GM19351 (cell line): Measurements from ENCODE around the gene CCDC137.

Experiments used
- ATAC-seq: cut with Tn5 transposase; IDR thresholded peaks from one replicate; pipeline ENCODE4 v1.9.1; 2021; ENCODE audit warnings: mild to moderate bottlenecking, moderate library complexity; ENCODE audit not compliant: unreplicated experiment

Gene CCDC137

DNA sequence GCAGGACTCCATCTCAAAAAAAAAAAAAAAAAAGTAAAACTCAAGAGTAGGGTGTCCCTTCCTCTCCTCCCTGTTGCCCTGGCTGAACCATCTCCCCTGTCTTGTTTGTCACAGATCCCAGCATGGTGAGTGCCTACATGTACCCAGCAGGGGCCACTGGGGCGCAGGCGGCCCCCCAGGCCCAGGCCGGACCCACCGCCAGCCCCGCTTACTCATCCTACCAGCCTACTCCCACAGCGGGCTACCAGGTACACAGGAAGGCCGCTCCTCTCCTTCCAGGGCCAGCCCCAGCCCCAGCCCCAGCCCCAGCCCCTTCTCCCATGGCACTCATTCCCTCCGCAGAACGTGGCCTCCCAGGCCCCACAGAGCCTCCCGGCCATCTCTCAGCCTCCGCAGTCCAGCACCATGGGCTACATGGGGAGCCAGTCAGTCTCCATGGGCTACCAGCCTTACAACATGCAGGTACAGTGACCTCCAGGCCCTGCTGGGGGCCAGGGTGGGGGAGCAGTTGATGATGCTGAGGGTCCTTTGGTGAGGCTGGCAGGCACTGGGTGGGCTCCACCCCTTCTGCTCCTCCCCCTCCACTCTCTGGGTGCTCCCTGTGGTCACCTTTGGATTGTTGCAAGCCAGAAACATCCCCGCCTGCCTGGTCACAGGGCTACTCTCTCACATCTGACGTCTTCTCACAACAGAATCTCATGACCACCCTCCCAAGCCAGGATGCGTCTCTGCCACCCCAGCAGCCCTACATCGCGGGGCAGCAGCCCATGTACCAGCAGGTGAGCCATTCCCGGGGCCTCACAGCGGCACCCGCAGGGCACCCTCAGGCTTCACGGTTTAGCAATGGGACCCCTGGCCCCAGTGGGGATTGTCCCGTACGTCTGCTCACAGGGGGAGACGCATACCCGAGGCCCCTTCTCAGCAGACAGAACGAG, 34.1 kb downstream of the CCDC137 start:
- no peak for ATAC-seq

DNA sequence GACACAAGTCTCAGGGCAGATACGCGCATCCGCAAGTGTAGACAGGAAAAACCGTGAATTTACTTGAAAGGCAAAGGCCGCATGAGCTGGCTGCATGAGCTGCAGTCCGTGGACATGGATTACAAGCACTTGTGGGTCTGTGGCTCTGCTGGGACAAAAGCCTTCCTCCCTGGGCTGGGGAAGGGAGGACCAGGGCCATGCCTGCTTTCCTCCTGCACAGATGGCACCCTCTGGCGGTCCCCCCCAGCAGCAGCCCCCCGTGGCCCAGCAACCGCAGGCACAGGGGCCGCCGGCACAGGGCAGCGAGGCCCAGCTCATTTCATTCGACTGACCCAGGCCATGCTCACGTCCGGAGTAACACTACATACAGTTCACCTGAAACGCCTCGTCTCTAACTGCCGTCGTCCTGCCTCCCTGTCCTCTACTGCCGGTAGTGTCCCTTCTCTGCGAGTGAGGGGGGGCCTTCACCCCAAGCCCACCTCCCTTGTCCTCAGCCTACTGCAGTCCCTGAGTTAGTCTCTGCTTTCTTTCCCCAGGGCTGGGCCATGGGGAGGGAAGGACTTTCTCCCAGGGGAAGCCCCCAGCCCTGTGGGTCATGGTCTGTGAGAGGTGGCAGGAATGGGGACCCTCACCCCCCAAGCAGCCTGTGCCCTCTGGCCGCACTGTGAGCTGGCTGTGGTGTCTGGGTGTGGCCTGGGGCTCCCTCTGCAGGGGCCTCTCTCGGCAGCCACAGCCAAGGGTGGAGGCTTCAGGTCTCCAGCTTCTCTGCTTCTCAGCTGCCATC, 34.9 kb downstream of the CCDC137 start:
- ATAC-seq, result no peak

DNA sequence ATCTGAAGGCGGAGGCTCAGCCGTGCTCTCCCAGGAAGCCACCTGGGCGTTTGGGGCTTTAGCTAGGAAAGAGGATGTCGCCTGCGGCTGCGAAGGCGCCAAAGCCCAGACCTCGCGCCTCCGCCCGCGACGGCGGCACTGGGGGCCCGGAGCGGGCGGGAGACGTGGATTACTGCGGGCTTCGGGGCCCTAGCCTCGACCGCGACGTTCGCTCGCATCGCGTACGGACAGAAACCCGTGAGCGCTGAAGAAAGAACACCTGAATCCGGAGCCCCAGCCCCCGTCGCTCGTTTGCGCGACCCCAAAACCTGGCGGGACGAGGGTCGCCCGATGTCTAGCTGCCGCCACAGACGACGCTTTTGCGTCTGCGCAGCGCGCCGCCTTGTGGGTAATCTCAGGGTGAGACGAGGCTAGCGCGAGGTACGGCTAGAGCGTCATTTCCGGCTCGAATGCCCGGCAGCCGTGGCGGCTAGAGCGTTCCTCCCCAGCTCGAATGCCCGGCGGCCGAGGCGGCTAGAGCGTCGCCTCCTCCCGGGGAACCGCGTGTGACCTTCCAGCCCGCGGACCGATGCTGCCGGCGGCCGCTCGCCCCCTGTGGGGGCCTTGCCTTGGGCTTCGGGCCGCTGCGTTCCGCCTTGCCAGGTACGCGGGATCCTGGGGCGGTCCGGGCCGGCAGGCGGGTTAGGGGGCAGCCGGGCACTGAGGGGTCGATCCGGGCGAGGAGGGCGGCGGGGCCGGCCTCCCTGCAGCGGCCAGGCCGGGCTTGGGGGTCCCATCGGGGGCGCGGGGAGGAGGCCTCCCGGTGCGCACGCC, 36.6 kb downstream of the CCDC137 start, which contains the start of gene MRPL12:
MRPL12 (plus strand) TSS at position 434 of the 813 bp plus-strand sequence; CDS start at position 569, 135 bp downstream.
- peak; percentile 83 for ATAC-seq

DNA sequence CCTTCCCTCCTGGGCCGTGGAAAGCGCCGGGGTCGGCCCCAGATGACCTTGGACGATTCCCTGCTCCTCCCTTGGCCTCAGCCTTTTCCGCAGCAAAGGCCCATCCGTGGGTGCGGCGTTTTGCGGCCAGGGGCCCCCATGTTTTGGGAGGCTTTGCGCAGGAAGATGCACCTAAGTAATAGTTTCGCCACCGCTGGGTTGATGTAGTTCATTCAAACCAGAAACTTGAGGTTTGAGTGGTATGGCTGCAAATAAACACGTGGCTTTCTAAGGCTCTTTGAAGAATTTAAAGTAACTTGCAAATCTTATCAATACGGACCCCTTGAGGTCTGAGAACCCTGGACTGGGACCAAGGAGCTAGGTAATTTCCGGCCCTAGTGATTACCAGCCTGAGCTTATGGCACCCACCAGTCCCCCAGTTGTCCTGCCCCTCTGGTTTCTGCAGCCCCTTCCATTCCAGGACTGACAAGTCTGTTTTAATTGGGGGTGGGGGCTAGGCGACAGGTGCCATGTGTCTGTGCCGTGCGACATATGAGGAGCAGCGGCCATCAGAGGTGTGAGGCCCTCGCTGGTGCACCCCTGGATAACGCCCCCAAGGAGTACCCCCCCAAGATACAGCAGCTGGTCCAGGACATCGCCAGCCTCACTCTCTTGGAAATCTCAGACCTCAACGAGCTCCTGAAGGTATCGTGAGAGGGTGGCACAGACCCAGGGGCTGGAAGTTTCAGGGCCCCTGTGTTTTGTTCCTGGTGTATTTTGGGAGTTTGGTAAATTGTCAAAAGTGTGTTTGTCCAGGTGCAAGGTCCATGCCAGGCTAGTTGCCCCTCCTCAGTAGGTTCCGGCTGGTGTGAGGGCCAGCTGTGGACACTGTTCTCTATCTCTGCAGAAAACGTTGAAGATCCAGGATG, 37.5 kb downstream of the CCDC137 start:
- no peak for ATAC-seq

DNA sequence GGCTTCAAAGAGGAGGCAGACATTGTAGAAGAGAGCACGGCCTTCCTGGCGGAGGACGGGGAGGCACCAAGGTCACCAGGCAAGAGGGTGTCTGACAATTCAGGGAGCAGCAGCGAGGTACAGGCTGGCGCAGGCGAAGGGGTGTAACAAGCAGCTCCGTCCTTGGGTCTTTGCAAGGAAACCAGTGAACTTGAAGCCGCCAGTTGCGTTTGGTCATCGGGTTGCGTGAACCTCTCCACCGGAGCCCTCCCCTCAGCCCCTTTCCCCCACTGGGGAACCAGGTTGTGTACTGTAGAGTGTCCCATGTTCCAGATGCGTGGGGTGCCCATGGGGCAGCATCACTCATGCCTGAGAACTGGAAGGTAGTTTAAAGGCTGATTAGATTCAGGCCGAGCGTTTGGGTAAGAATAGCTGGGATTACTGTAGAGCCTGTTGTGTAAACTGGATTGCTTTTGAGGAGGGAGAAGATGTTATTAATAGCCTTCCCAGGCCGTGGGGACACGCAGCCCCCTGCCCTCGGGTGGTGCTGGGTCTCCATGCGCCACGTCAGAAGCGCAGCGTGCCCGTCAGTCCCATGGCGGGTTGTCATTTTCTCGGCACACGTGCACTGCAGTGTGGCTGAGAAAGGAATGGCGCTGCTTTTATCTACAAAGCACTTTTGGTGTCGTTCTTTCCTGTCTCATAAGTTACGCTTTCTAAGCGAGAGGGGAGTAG, 39.1 kb downstream of the CCDC137 start:
- no peak for ATAC-seq

DNA sequence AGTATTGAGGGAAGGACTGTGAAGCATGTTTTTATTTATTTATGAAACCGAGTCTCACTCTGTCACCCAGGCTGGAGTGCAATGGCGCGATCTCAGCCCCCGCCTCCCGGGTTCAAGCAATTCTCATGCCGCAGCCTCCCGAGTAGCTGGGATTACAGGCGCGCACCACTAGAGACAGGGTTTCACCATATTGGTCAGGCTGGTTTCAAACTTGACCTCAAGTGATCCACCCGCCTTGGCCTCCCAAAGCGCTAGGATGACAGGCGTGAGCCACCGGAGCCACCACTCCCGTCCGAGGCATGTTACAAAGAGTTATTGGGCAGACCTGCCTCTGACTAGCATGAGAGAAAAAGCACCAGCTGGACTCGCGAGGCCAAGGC, 39.7 kb downstream of the CCDC137 start:
- no peak for ATAC-seq

DNA sequence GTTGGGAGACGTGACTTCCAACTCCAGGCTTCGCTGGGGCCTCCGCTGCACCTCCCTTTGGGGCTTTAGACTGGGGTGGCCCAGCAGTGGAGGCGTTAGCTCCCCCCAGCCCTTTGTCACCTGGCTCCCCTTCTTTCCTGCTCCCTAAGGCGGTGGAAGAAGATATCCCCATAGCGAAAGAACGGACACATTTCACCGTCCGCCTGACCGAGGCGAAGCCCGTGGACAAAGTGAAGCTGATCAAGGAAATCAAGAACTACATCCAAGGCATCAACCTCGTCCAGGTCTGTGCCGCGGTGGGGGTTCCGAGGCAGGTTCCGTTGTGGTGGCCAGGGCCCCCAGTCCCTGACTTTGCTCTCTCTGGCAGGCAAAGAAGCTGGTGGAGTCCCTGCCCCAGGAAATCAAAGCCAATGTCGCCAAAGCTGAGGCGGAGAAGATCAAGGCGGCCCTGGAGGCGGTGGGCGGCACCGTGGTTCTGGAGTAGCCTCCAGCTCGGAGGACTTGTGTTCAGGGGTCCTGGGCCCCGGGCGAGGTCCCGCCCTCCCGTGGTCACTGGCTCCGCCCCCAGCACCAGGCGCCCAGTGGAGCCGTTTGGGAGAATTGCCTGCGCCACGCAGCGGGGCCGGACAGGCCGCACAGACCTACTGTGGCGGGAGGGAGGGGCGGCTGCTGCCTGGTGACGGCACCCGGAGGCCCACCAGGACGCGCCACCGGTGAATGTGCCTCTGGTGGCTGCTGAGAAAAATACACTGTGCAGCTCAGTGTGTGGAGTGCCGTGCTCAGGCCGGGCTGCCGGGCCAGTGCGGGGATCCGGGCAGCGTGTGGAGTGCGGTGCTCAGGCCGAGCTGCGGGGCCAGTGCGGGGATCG, 40.5 kb downstream of the CCDC137 start:
- ATAC-seq, result no peak

DNA sequence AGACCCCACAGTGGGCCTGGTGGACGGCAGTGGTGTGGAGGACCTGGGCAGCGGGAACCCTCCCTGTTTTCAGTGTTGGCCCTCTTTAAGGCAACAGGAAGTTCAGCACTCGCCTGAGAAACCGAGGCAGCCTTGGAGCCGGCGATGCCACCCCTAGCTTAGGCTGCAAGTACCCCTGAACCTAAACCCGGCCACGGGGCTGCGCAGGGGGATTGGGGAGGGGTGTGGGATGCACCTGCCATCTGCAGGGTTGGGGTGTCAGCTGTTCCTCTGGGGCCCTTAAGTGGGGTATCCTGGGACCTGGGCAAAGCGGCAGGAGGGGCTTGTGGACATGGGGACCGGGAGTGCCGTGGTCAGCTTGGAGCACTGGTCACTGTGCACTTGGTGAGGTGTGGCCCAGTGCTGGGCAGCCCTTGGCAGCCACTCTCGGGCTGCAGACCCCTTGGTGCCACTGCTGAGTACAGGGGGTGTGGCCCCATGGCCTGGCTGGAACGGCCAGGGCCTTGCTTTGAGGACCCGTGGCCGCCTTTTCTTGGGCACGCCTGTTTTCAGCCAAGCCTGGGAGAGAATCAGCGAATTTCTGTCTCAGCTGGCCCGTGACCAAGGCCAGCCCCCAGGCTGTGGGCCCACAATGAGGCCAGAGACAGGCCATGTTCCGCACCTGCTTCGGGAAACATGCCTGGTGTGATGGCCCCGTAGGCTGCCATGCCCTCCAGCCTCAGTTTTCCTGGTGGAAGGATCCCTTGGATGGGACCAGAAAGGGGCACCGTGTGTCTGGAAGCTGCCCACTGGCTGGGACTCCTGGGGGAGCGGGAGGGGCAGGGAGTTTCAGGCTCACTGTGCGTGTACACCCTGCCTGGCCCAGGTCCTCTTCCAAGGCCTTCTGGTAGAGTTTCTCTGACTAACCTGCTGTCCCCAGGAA, 41.4 kb downstream of the CCDC137 start:
- no peak for ATAC-seq

DNA sequence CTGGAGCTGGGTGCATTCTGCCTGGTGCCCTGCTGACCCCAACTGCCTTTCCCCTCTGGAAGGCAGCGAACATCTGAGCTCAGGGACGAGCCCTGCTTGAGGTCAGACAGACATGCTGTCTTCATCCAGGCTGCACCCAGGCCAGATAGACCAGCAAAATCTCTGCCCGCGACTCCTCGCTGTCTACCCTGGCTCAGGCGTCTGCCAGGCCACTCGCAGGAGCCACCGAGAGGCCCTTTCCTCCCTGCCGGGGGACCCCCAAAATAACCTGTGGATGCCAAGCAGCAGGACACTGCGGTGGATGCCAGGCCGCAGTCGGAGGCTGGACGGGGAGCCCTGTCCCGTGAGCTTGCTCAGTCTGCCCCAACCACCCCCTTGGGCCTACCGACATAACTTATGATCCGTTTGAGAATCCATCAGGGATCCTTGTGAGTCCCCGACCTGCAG, 42.2 kb downstream of the CCDC137 start:
- ATAC-seq, result no peak

DNA sequence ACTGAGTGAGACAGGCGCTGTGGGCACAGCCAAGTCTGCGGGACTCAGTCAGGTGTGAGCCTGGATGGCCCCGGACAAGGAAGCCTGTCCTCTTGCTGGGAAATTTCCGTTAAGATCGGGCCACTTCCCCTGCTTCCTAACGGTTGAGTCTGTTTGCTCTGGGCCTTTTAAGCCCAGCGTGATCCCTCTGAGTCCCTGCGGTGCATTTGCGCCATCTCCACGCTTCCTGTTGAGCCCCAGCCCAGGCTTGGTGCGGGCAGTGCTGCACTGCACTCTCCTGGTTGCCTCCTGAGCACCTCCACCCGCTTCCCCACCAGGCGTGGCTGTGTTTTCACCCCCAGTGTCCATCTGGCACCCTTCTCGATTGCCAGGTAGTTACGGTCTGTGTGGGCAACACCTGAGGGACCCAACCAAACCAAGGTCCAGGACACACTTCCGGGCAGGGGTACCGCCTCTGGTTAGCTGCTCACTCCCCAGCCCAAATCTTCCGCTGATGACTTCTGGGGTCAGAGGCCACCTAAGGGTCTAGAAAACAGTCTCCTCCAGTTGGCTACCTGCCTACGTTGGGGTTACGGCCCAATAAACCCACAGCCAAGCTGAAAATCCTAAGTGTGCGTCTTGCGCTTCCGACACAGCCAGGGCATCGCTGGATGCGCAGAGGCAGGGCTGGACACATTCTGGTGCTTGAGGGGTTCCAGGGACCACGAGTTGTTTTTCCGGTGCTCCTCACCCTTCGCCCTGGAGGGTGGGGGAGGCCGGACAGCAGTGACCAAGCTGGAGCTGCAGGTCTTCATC, 44.2 kb downstream of the CCDC137 start:
- ATAC-seq, result no peak

DNA sequence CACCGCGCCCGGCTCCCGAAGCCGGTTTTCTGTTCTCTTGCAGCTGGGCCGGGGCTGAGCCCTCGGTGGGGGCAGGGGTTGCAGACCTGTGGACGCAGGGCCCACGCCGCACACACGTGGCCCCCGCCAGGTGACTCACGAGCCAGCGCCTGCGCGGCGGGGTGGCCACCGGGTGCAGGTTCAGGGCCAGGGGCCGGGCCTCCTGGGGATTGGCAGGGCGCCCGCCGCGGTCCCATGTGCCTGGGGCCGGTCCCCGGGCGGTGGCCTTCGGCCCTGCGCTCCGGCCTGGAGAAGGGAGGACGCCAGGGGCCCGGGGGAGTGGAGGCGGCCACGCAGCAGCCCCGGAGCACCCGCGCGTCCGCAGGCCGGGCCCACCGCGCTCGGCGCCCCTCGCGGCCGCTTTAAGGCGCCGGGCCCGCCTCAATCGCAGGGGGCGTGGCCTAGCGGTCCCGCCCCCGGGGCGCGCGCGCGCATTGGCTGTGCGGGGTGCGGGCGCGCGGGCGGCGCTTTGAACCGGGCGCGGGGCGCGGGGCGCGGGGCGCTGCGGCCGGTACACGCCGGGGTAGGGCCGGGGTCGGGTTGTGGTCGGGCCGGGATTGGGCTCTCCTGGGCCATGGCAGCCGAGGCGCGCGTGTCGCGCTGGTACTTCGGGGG, 45.4 kb downstream of the CCDC137 start, which contains the start of gene SLC25A10:
SLC25A10 (plus strand) TSS at position 471 of the 654 bp plus-strand sequence; CDS start at position 614, 143 bp downstream.
- ATAC-seq, result peak; percentile 66

DNA sequence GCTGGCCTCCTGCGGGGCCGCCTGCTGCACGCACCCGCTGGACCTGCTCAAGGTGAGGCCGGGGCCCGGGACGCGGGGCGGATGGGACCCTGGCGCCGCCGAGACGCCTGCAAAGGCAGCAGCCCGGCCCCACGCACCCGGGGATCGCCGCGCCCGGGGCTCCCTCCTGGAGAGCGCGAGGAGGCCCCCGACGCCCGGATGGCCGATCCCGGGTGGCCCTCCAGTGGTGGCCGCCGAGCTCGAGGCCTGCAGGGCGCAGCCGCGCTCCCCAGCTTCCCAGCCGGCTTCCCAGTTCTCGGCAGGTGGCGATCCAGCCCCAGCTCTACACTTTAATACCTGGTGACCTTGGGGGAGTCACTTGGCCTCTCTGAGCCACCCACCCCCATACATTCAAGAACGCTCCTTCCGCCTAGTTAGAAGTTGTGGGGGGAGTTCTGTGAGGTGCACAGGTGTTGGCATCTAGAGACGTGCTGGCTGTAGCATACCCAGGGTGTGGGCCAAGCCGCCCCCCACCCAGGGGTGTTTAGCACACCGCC, 46.0 kb downstream of the CCDC137 start:
- ATAC-seq, result peak; percentile 12

DNA sequence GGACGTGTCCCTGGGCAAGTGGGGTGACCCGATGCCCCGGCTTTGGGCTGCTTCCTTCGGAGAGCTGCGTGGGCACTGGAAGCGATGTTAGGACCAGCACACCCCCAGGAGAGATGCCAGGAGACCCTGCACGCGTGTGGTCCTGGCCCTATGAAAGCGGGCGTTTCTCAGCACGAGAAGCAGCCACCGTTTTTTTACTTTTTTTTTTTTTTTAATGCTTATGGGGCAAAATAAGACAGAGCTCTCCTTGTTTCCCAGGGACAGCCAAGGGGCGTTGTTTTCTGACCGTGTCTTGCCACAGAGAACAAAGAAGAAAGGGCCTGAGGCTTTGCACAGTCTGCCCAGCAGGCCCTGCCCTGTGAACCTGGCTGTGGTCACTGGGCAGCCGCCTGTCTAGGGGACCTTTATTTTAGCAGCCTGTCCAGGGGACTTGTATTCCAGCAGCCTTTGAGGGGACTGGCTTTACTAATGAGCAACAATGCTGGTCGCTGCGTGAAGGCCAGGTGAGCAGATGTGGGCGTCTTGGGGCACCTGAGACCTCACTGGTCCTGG, 46.5 kb downstream of the CCDC137 start:
- ATAC-seq, result no peak

DNA sequence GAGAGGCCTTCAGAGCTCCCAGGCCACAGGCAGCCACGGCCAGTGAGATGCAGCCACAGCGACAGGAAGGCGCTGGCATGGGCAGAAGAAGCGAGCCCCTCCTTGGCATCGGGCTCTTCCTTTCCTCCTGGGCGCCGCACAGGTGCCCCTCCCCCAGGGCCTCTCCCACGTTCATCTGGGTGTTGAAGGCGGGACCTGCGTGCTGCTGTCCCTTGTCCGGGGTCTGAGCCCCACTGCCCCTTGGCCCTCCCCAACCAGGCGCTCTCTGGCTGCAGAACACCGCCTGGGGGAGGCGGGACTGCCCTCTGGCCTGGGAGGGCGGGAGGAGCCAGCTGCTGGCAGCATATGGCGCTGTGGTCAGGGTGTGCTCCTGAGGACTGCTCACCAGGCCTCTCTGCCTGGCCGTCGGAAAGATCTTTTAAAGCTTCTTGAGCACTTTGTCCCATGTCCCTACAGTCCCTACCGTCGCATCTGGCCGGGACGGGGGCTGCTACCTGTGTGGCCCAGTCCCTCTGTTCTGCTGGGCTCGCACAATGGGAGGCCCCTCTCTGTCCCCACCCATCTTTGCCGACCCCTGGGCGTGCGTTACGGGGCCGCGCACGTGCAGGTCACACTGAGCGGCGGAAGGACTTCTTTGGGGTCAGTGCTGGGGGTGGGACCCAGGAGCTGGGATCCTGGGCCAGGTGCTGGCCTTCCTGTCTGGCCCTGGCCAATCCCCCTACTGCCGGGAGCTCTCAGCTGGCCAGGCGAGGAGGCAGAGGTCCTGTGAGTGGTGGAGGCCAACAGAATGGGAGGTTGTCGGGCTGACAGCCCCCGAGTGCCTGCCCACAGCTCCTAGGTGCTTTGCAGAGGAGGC, 47.2 kb downstream of the CCDC137 start:
- no peak for ATAC-seq
